Measurements from ENCODE around the gene C1QTNF4. TPM values are rescaled to one million over a fixed set of nuclear protein-coding genes. Genes with fewer than 3 reads are reported as not detected.

Gene C1QTNF4
- total RNA-seq, 1 experiment from 2014 or later: 5.7 TPM

DNA sequence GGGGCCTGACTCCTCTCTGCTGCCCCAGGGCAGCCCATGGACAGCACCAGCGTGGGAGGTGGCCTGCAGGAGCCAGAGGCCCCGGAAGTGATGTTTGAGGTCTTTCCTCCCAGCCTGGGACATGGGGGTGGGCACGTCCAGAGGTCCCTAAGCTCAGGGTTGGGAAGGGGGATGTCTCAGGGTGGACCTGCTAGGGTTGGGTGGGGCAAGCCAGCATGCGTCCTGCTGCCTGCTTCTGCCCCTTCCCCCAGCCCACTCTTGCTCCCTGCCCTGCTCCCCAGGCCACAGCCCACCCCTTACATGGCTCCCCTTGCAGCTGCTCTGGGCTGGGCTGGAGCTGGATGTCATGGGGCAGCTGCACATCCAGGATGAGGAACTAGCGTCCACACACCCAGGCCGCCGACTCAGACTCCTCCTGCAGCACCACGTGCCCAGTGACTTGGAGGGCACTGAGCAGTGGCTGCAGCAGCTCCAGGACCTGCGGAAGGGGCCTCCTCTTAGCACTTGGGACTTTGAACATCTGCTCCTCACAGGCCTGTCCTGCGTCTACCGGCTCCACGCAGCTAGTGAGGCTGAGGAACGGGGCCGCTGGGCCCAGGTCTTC lies 6.4 kb downstream of the C1QTNF4 start:
- no peak overlapping the region for H3K56ac ChIP-seq (ENCODE audit: insufficient read length, low read depth, low read length)
- H4K20me1 ChIP-seq (ENCODE audit: control insufficient read depth, insufficient read depth, insufficient read length): no peaks in the 10 kb centered on the region
- no peak overlapping the region for H3K27ac ChIP-seq (ENCODE audit: insufficient read length, low read depth, low read length)
- H3K14ac ChIP-seq (ENCODE audit: insufficient read depth, low read length): no peak overlapping the region
- no peak overlapping the region for H4K8ac ChIP-seq (replicated peaks; ENCODE audit: insufficient read length, low read depth, low read length)
- H2AK5ac ChIP-seq (ENCODE audit: insufficient read length, low read length): no peak overlapping the region
- H3K36me3 Mint-ChIP-seq (ENCODE audit: insufficient read depth in 1 of 3, low read depth in 3 of 3): peaks cover 13 to 25% (median 18%) of the 10 kb centered on the region in 3 experiments; a peak in 6 of 7 replicates
- H3K9me3 Mint-ChIP-seq: no peaks in the 10 kb centered on the region; a peak in 1 of 5 replicates
- WGBS (ENCODE audit: extremely low coverage, insufficient read length, low lambda C conversion rate): no CpG with 5 or more reads among the region's 14 CpGs
- no peak overlapping the region for H3K4ac ChIP-seq (ENCODE audit: low read depth, low read length)
- no peak overlapping the region for H2BK5ac ChIP-seq (ENCODE audit: insufficient read length, low read length)
- no peaks in the 10 kb centered on the region for H3K23me2 ChIP-seq (ENCODE audit: insufficient read length, low read depth, low read length, poor library complexity, severe bottlenecking)
- no peak overlapping the region for H2BK20ac ChIP-seq (ENCODE audit: low read depth, low read length, poor library complexity, severe bottlenecking)
- no peak overlapping the region for H4K91ac ChIP-seq (ENCODE audit: insufficient read length, low read depth, low read length)
- H3K27me3 Mint-ChIP-seq (ENCODE audit: low read depth): peaks cover 11% of the 10 kb centered on the region
- H3K4me1 Mint-ChIP-seq: peaks cover 2 to 11% of the 10 kb centered on the region in 2 experiments; a peak in 3 of 4 replicates
- H3K4me1 ChIP-seq (ENCODE audit: insufficient read depth, low read length): no peaks in the 10 kb centered on the region
- no peak overlapping the region for H3K23ac ChIP-seq (ENCODE audit: insufficient read length, low read depth, low read length)
- DNase-seq: no peak
- peak overlapping the region in 1 of 3 experiments; percentile 19; a peak in 2 of 7 replicates for H3K27ac Mint-ChIP-seq
- H3K79me2 ChIP-seq (ENCODE audit: insufficient read depth, low read length): no peaks in the 10 kb centered on the region
- TF ChIP-seq, protein P1, sequence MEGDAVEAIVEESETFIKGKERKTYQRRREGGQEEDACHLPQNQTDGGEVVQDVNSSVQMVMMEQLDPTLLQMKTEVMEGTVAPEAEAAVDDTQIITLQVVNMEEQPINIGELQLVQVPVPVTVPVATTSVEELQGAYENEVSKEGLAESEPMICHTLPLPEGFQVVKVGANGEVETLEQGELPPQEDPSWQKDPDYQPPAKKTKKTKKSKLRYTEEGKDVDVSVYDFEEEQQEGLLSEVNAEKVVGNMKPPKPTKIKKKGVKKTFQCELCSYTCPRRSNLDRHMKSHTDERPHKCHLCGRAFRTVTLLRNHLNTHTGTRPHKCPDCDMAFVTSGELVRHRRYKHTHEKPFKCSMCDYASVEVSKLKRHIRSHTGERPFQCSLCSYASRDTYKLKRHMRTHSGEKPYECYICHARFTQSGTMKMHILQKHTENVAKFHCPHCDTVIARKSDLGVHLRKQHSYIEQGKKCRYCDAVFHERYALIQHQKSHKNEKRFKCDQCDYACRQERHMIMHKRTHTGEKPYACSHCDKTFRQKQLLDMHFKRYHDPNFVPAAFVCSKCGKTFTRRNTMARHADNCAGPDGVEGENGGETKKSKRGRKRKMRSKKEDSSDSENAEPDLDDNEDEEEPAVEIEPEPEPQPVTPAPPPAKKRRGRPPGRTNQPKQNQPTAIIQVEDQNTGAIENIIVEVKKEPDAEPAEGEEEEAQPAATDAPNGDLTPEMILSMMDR (conservative IDR thresholded peaks at IDR 0.05): no peak
- no peak overlapping the region for H3K18ac ChIP-seq (ENCODE audit: insufficient read length, low read depth, low read length)
- H2AFZ ChIP-seq (ENCODE audit: low read length): no peak overlapping the region
- H2BK12ac ChIP-seq (ENCODE audit: insufficient read length, low read depth, low read length): no peak overlapping the region
- H3K79me1 ChIP-seq (ENCODE audit: insufficient read depth, low read depth, low read length, poor library complexity, severe bottlenecking): no peaks in the 10 kb centered on the region
- H3T11ph ChIP-seq (ENCODE audit: low read length): no peak overlapping the region
- H4K5ac ChIP-seq (ENCODE audit: insufficient read length, low read depth, low read length): no peak overlapping the region
- H3K4me2 ChIP-seq (ENCODE audit: insufficient read depth, insufficient read length, low read length): no peak overlapping the region
- no peaks in the 10 kb centered on the region for H3K9me3 ChIP-seq (ENCODE audit: control insufficient read depth, low read depth, low read length)
- peaks cover under 1% of the 10 kb centered on the region; the same call in 1 of the 2 replicates for H3K27me3 ChIP-seq (ENCODE audit: insufficient read depth, low read length)
- no peak overlapping the region for H2BK120ac ChIP-seq (ENCODE audit: low read depth, low read length, poor library complexity, severe bottlenecking)
- no peak overlapping the region for H2BK15ac ChIP-seq (ENCODE audit: low read depth, low read length)
- no peak overlapping the region for H3K4me3 Mint-ChIP-seq
- no peak overlapping the region for H3K9ac ChIP-seq (ENCODE audit: extremely low read depth, insufficient read length, low read length)

Data from H9 (cell line).